Ishikawa (cell line): ENCODE data around the gene DCLRE1B.

ENCODE experiments used
- CEBPB ChIP-seq: IDR thresholded peaks from 2 replicates; pipeline ENCODE4 v1.6.1; 2012
- CREB1 ChIP-seq: IDR thresholded peaks from 2 replicates; pipeline ENCODE4 v1.6.1; 2012; ENCODE audit warnings: low read depth
- EGR1 ChIP-seq: IDR thresholded peaks from 2 replicates; pipeline ENCODE4 v1.6.1; 2012
- EP300 ChIP-seq: IDR thresholded peaks from 2 replicates; pipeline ENCODE4 v1.6.1; 2012; ENCODE audit warnings: borderline replicate concordance
- FOXM1 ChIP-seq: IDR thresholded peaks from 2 replicates; pipeline ENCODE4 v1.6.1; 2012; ENCODE audit warnings: low read depth, borderline replicate concordance
- MAX ChIP-seq: IDR thresholded peaks from 2 replicates; pipeline ENCODE4 v1.6.1; 2012
- NFIC ChIP-seq: IDR thresholded peaks from 2 replicates; pipeline ENCODE4 v1.6.1; 2012
- RAD21 ChIP-seq: IDR thresholded peaks from 2 replicates; pipeline ENCODE4 v1.6.1; 2012; ENCODE audit warnings: low read depth
- REST ChIP-seq: IDR thresholded peaks from 2 replicates; pipeline ENCODE4 v1.6.1; 2012; ENCODE audit warnings: low read depth, mild to moderate bottlenecking
- TAF1 ChIP-seq: IDR thresholded peaks from 2 replicates; pipeline ENCODE4 v1.6.1; 2012; ENCODE audit warnings: low read depth, mild to moderate bottlenecking
- TCF12 ChIP-seq: IDR thresholded peaks from 2 replicates; pipeline ENCODE4 v1.6.1; 2012; ENCODE audit warnings: low read depth
- TEAD4 ChIP-seq: IDR thresholded peaks from 2 replicates; pipeline ENCODE4 v1.6.1; 2012
- USF1 ChIP-seq: IDR thresholded peaks from 2 replicates; pipeline ENCODE4 v1.6.1; 2012
- YY1 ChIP-seq: IDR thresholded peaks from 2 replicates; pipeline ENCODE4 v1.6.1; 2012; ENCODE audit warnings: low read depth
- ZBTB7A ChIP-seq: IDR thresholded peaks from 2 replicates; pipeline ENCODE4 v1.6.1; 2012; ENCODE audit warnings: low read depth

Gene DCLRE1B

GRCh38 chr1:113868387-113869083, 36.6 kb upstream of the DCLRE1B start:
- no peak for TF ChIP-seq NFIC
- TF ChIP-seq TCF12: no peak
- TF ChIP-seq CEBPB: no peak

GRCh38 chr1:113870778-113871177, 34.3 kb upstream of the DCLRE1B start:
- no peak for TF ChIP-seq FOXM1
- TF ChIP-seq NFIC: no peak
- TF ChIP-seq EGR1: no peak
- TF ChIP-seq CEBPB: no peak
- no peak for TF ChIP-seq RAD21
- TF ChIP-seq YY1: no peak
- no peak for TF ChIP-seq EP300
- TF ChIP-seq TAF1: no peak
- no peak for TF ChIP-seq ZBTB7A
- no peak for TF ChIP-seq MAX
- no peak for TF ChIP-seq TCF12
- TF ChIP-seq CREB1: no peak
- TF ChIP-seq USF1: no peak
- TF ChIP-seq TEAD4: no peak
- no peak for TF ChIP-seq REST

GRCh38 chr1:113871597-113872113, 33.5 kb upstream of the DCLRE1B start, which contains the start of gene PTPN22:
PTPN22 (minus strand) TSS chr1:113871712.
- TF ChIP-seq MAX (no peak), CEBPB (no peak), EGR1 (no peak), CREB1 (no peak), TCF12 (no peak), USF1 (no peak), REST (no peak), TAF1 (no peak), YY1 (no peak), NFIC (no peak), EP300 (no peak), TEAD4 (no peak), ZBTB7A (no peak), FOXM1 (no peak), RAD21 (no peak)

- TF ChIP-seq TEAD4: no peak
- no peak for TF ChIP-seq CEBPB
Observed at GRCh38 chr1:113872219-113872935, 32.7 kb upstream of the DCLRE1B start.

- TF ChIP-seq USF1 (no peak), FOXM1 (no peak), MAX (no peak), EGR1 (no peak), EP300 (no peak), TCF12 (no peak), CEBPB (no peak), ZBTB7A (no peak), NFIC (no peak), RAD21 (no peak), CREB1 (no peak), TAF1 (no peak), YY1 (no peak), TEAD4 (no peak), REST (no peak)
Observed at GRCh38 chr1:113874012-113874879, 30.9 kb upstream of the DCLRE1B start.
